Raji (cell line): Measurements from ENCODE around the gene TDRD12.

Experiments
- POLR2A ChIP-seq: IDR thresholded peaks from 2 replicates; pipeline ENCODE4 v1.6.1; 2011; ENCODE audit warnings: low read depth, low read length, control low read depth; ENCODE audit not compliant: insufficient read depth

TDRD12 gene

DNA sequence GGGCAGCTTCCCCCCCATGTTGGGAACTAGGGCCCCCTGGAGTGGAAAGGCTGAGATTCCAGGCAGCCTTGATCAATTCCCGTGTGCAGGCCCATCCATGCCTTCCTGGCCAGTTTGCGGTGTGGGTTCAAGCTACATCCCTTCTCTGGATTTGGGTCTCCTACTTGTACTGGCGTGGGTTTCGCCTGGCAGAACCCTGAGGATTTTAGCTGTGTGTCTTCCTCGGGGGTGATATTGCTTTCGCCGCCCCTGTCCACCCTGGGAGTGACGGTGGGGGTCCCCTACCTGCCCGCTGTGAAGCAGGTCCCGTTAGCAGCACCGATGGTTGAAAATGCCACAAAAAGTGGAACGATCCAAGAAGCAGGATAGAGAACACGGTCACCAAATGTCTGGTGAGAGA is 138.6 kb downstream of the TDRD12 start:
- TF ChIP-seq POLR2A = no peak

- TF ChIP-seq POLR2A = no peak
Observed at GRCh38 chr19:32858559-32858958, 139.0 kb downstream of the TDRD12 start.

DNA sequence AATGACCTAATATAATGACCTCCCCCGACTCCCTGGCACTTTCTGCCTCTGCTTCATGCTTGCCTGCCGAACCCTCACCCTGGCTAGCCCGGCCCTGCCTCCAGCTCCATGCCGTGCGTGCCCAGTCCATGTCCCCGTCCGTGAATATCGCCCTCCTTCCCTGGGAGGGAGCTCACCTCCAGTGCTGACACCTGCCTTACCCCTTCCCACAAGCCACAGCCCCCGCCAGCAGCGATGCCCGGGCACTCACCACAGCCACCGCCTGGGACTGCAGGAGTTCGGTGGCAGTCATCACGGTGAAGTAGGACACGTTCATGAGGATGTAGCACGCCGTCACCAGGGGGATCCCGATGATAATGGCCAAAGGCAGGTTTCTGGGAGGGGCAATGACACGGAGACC is 140.0 kb downstream of the TDRD12 start:
- TF ChIP-seq POLR2A = no peak

GRCh38 chr19:32861596-32861995 is 142.0 kb downstream of the TDRD12 start:
- no peak for TF ChIP-seq POLR2A

DNA sequence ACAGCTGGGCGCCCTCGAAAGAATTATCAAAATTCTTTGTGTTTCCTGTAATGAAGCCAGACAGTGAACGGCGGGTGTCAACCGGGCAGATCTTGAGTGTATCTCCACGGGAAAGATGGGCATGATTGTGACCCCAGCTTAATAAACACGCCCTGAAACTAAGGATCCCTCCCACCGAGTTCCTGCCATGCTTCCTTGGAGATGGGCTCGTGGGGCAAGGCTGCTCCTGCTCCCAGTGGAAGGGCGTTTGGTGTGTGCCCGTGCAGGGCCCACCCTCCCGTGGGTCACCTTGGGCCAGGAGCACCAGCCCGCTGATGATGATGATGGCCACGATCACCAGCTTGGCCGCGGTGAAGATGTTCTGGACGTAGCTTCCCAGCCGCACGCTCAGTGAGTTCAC is 142.6 kb downstream of the TDRD12 start:
- TF ChIP-seq POLR2A = no peak

DNA sequence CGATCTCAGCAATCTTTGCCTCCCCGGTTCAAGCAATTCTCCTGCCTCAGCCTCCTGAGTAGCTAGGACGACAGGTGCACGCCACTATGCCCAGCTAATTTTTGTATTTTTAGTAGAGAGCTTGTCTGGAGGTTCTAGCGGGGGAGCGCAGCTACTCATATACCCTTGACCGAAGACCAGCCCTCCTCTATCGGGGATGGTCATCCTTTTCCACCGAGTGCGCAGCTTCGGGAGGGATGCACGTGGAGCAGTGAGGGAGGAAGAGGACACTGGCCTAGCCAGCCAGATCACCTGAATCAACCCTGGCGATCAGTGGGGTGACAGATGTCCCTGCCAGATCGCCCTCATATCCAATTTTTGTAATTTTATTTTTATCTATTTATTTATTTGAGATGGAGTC is 143.2 kb downstream of the TDRD12 start:
- no peak for TF ChIP-seq POLR2A

GRCh38 chr19:32863301-32863700 is 143.7 kb downstream of the TDRD12 start:
- no peak for TF ChIP-seq POLR2A

DNA sequence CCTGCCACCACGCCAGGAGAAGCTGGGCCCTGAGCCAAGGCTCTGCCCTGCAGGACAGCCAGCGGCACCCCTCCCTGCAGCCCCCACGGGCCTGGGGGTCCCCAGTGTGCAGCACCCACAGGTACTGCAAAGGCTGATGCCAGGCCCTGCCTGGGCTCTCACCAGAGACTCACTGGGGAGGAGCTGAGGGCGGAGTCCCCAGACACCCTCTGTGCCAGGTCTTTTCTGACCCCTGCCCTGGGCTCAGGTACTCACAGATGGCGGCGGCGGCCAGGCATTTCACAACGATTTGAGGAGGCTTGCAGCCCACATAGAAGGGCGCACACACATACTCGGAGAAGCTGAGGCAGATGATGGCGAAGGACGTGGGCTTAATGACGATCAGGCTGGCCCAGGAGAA is 144.3 kb downstream of the TDRD12 start:
- no peak for TF ChIP-seq POLR2A

- no peak for TF ChIP-seq POLR2A
Observed at GRCh38 chr19:32864318-32865007, 144.9 kb downstream of the TDRD12 start.

- TF ChIP-seq POLR2A = no peak
Observed at GRCh38 chr19:32865326-32865725, 145.8 kb downstream of the TDRD12 start.

- TF ChIP-seq POLR2A = no peak
Observed at GRCh38 chr19:32866061-32866460, 146.5 kb downstream of the TDRD12 start.

DNA sequence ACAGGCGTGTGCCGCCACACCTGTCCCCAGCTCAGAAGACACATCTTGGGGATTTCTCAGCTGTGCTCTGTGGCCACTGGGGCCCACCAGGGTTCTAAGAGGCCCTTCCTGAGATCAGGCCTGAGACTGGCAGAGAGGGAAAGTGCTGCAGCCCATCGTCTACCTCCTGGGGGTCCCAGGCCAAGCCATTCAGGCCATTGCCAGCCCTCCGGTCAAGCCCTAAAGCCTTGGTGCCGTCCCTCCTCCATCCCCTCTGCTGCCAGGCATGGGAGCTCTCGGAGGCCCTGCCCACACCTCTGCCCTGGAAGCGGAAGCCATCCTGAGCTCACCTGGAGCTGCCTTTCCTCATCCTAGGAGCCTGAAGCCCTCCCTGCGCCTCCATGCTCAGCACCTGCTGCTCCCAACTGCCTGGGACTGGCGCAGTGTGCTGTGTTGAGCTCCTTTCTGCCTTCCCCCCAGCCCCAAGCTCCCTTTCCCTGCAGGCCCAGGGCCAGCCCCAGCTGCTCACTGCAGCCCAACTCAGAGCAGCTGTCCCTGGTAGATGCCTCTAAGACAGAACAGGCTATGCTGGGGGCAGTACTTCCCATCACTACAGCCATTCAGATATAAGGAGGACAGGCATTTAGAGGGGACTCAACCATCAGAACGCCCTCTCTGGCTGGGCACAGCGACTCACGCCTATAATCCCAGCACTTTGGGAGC is 147.1 kb downstream of the TDRD12 start:
- no peak for TF ChIP-seq POLR2A

GRCh38 chr19:32868206-32868950 is 148.8 kb downstream of the TDRD12 start:
- no peak for TF ChIP-seq POLR2A

GRCh38 chr19:32869369-32869965 is 149.9 kb downstream of the TDRD12 start, which contains the start of gene SLC7A9:
SLC7A9 (minus strand) TSS chr19:32869767; CDS start chr19:32868534, 1,233 bp downstream.
- no peak for TF ChIP-seq POLR2A

GRCh38 chr19:32869966-32870573 is 150.5 kb downstream of the TDRD12 start:
- TF ChIP-seq POLR2A = no peak
